GM11168 (cell line): ENCODE results near the gene SRP14.
"Not testable (repeated sequence)": the region's sequence is repeated elsewhere in the genome, so short reads cannot be mapped to it uniquely, and the experiment has no call there.

Experiments
- in situ Hi-C: fragments of 300-500 bp; cut with MboI; formaldehyde crosslinking; loops from one replicate; pipeline ENCODE4 v1.12.0; 2022; ENCODE audit warnings: low sequenced_read_pairs; ENCODE audit not compliant: unreplicated experiment

Gene SRP14

DNA sequence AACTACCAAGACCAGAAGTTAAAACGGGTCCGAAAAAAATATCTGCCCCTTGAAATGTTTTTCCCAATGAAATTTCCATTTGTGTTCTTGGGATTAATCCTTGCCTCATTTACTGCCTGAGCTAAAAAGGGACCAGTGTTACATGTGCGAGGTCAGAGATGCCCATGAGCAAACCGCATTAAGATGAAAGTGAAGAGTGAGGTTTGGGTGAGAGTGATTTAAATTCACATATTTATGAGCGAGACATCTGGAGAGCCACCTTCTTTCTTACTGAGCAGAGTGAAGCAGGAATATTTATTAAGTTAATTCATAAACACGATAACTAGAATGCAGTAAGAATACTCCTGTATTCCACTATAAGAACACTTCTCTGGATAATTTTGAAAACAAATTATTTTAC lies 41.3 kb downstream of the SRP14 start:
- in situ Hi-C loops: no loop called here

DNA sequence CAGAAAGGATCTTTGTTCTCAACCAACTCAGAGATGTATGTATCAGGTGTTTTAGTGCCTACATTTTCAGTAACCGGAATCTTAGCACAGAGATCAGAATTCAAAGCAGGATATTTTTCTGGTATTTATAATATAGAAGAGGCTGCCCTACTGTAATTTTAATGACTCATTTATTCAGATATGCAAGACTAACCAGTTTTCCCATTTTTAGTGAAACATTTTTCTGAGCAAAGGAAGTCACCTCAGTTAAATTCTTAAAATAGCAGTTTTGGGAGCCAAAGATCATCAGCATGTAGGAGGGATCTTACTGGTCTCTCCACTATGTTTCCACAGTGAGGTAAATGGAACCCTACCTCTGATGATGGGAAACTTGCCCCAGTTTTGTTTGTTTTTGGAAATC lies 42.0 kb downstream of the SRP14 start:
- in situ Hi-C loops: no loop called here

DNA sequence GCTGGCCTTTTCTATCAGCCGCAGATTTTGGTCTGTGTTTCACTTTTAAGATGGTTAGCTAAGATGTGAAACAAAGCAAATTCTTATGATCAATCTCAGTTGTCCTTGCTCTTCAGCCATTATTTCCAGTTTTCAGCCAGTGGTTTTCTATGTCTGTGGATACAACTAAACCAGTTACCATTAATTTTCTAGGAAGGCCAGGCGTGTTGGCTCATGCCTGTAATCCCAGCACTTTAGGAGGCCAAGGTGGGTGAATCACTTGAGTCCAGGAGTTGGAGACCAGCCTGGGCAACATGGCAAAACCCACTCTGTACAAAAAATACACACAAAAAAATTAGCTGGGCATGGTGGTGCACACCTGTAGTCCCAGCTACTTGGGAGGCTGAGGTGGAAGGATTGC lies 42.8 kb downstream of the SRP14 start:
- in situ Hi-C loops: not testable (repeated sequence)

DNA sequence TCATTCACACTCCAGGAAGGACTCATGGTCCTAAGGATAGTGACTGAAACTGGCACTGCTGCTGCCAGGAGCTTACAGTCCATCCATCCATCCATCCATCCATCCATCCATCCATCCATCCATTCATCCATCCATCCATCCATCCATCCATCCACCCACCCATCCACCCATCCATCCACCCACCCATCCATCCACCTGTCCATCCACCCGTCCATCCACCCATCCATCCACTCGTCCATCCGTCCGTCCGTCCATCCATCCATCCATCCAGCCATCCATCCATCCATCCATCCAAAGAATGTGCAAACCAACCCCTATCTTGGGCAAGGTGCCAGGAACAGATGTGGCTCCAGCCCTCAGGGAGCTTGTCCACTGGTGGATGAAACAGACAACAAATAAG lies 46.0 kb downstream of the SRP14 start:
- in situ Hi-C loops: not testable (repeated sequence)

DNA sequence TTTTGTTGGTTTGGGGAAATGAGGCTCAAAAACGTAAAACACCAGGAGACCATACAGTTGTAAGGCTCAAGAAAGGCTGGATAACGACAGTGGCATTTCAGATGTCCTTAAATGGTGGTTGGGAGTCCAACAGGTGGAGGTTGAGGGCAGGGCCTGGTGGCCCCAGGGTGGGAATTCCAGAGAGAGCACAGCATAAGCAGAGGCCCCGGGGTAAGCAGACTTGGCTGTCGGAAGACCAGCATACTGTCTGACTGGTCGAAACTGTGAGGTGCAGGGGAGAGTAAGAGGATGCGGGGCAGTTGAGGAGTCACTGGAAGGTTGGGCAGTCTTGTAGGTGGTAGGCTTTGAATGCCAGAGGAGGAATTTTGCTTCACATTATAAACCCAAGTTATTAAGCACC lies 48.3 kb downstream of the SRP14 start:
- in situ Hi-C loops: no loop called here

DNA sequence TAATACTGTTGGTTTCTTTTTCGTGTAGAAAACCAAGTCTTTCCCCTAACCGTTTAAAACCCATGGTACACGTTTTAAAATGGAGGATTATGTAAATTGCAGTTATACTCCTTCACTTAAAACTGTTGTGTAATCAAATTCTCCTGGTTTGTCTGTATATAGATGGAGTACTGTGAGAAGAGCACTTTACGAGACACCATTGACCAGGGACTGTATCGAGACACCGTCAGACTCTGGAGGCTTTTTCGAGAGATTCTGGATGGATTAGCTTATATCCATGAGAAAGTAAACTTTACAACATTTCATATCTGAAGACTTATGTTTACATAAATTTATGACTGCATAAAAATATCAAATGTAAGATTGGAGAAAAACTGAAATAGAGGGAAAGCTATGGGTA lies 51.2 kb downstream of the SRP14 start:
- in situ Hi-C loops: no loop called here
